ENCODE data around the gene SEMA3B.

Gene SEMA3B

GRCh38 chr3:50268703-50269451 is at the start of gene SEMA3B:
SEMA3B (plus strand) TSS chr3:50269147; CDS start chr3:50269241, 94 bp downstream.
- TF ChIP-seq, protein P1, sequence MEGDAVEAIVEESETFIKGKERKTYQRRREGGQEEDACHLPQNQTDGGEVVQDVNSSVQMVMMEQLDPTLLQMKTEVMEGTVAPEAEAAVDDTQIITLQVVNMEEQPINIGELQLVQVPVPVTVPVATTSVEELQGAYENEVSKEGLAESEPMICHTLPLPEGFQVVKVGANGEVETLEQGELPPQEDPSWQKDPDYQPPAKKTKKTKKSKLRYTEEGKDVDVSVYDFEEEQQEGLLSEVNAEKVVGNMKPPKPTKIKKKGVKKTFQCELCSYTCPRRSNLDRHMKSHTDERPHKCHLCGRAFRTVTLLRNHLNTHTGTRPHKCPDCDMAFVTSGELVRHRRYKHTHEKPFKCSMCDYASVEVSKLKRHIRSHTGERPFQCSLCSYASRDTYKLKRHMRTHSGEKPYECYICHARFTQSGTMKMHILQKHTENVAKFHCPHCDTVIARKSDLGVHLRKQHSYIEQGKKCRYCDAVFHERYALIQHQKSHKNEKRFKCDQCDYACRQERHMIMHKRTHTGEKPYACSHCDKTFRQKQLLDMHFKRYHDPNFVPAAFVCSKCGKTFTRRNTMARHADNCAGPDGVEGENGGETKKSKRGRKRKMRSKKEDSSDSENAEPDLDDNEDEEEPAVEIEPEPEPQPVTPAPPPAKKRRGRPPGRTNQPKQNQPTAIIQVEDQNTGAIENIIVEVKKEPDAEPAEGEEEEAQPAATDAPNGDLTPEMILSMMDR (conservative IDR thresholded peaks at IDR 0.05; ENCODE audit: low read depth, low read length): no peak
- H3K4me3 ChIP-seq (ENCODE audit: low read depth, low read length): no peak within 1 kb of the TSS
- DNase-seq (ENCODE audit: low read depth): no peak

DNA sequence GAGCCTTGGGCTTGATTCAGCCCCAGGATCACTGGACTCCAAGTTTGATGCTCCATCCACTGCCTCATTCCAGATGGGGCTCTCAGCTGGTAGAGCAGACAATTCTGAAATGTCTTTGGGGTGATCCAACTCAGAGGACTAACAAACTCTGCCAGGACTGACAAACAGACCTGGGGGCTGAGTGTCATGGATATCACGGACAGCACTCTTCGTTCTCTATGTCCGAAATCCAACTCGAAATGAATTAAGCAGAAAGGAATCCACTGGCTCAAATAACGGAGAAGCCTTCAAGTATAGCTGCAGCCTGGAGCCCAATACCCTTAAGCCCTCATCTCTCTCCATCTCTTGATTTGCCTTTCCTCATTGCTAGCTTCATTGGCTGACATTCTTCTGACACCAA is 49.7 kb upstream of the SEMA3B start:
- TF ChIP-seq, protein P1 (conservative IDR thresholded peaks at IDR 0.05; ENCODE audit: low read depth, low read length): no peak
- DNase-seq (ENCODE audit: low read depth): no peak
- H3K4me3 ChIP-seq (ENCODE audit: low read depth, low read length): no peak overlapping the region

DNA sequence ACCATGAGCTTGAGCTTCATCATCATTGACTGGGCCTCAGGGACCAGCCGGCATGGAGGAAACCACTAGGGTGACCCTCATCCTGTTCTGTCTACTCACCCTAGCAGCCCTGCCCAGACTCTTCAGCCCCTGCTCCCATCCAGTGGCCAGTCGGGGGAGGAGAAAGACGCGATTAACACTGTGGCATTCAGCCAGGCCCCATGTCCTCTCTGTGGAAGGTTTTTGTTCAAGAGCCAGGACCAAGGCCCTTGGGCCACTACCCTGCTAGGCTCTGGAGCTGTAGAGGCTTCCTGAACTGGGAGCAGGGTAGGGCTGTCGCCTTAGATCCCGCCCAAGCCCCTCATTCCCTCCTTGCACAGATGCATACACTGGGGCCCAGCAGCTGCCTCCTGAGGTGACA is 48.8 kb upstream of the SEMA3B start:
- H3K4me3 ChIP-seq (ENCODE audit: low read depth, low read length): no peak overlapping the region
- no peak for DNase-seq (ENCODE audit: low read depth)
- TF ChIP-seq, protein P1 (conservative IDR thresholded peaks at IDR 0.05; ENCODE audit: low read depth, low read length): no peak

- no peak for DNase-seq (ENCODE audit: low read depth)
- TF ChIP-seq, protein P1 (conservative IDR thresholded peaks at IDR 0.05; ENCODE audit: low read depth, low read length): no peak
- no peak overlapping the region for H3K4me3 ChIP-seq (ENCODE audit: low read depth, low read length)
Observed at GRCh38 chr3:50221051-50221410, 47.9 kb upstream of the SEMA3B start.

GRCh38 chr3:50221411-50222168 is 47.4 kb upstream of the SEMA3B start:
- no peak overlapping the region for H3K4me3 ChIP-seq (ENCODE audit: low read depth, low read length)
- TF ChIP-seq, protein P1 (conservative IDR thresholded peaks at IDR 0.05; ENCODE audit: low read depth, low read length): no peak
- no peak for DNase-seq (ENCODE audit: low read depth)

GRCh38 chr3:50222169-50222528 is 46.8 kb upstream of the SEMA3B start:
- no peak overlapping the region for H3K4me3 ChIP-seq (ENCODE audit: low read depth, low read length)
- DNase-seq (ENCODE audit: low read depth): no peak
- TF ChIP-seq, protein P1 (conservative IDR thresholded peaks at IDR 0.05; ENCODE audit: low read depth, low read length): no peak
